ENCODE measurements around the gene HSD17B2.
"Not testable (repeated sequence)": the region's sequence is repeated elsewhere in the genome, so short reads cannot be mapped to it uniquely, and the experiment has no call there.

The HSD17B2 gene

GRCh38 chr16:82082543-82083244, 47.6 kb downstream of the HSD17B2 start:
- DNase-seq: peak in 1 of 5 experiments; percentile 57

- DNase-seq: no peak
Observed at GRCh38 chr16:82083710-82084353, 48.8 kb downstream of the HSD17B2 start.

- no peak for DNase-seq
Observed at GRCh38 chr16:82085011-82085779, 50.1 kb downstream of the HSD17B2 start.

- DNase-seq: no peak
Observed at GRCh38 chr16:82088483-82088882, 53.4 kb downstream of the HSD17B2 start.

GRCh38 chr16:82091241-82091640, 56.2 kb downstream of the HSD17B2 start:
- no peak for DNase-seq

GRCh38 chr16:82092711-82093110, 57.7 kb downstream of the HSD17B2 start:
- no peak for DNase-seq

- peak in 1 of 5 experiments; percentile 19 for DNase-seq
Observed at GRCh38 chr16:82093666-82094300, 58.7 kb downstream of the HSD17B2 start.

GRCh38 chr16:82094942-82095540, 60.0 kb downstream of the HSD17B2 start:
- DNase-seq: no peak

- DNase-seq: no peak
Observed at GRCh38 chr16:82096641-82097040, 61.6 kb downstream of the HSD17B2 start.

GRCh38 chr16:82105107-82105506, 70.1 kb downstream of the HSD17B2 start:
- no peak for DNase-seq

- DNase-seq: no peak
Observed at GRCh38 chr16:82108100-82108499, 73.0 kb downstream of the HSD17B2 start.

- DNase-seq: no peak
Observed at GRCh38 chr16:82108774-82109173, 73.7 kb downstream of the HSD17B2 start.

GRCh38 chr16:82109266-82109665, 74.2 kb downstream of the HSD17B2 start:
- DNase-seq: not testable (repeated sequence)

- no peak for DNase-seq
Observed at GRCh38 chr16:82111944-82112343, 76.9 kb downstream of the HSD17B2 start.

GRCh38 chr16:82113741-82114140, 78.7 kb downstream of the HSD17B2 start:
- DNase-seq: no peak

- DNase-seq: no peak
Observed at GRCh38 chr16:82116535-82116934, 81.5 kb downstream of the HSD17B2 start.

- DNase-seq: no peak
Observed at GRCh38 chr16:82118749-82119148, 83.7 kb downstream of the HSD17B2 start.

GRCh38 chr16:82119405-82119804, 84.4 kb downstream of the HSD17B2 start:
- DNase-seq: no peak

- DNase-seq: no peak
Observed at GRCh38 chr16:82124651-82125050, 89.6 kb downstream of the HSD17B2 start.

- DNase-seq: no peak
Observed at GRCh38 chr16:82129881-82130280, 94.8 kb downstream of the HSD17B2 start.

GRCh38 chr16:82133798-82134197, 98.7 kb downstream of the HSD17B2 start:
- DNase-seq: peak in 2 of 5 experiments; percentile 3 to 82

GRCh38 chr16:82134846-82135245, 99.8 kb downstream of the HSD17B2 start:
- no peak for DNase-seq

GRCh38 chr16:82135844-82136243, 100.8 kb downstream of the HSD17B2 start:
- no peak for DNase-seq
